Fibroblast of lung (primary cell): ENCODE data around the gene FAF2.

ENCODE experiments used
- EZH2 ChIP-seq: IDR thresholded peaks from 2 replicates; pipeline ENCODE4 v1.5.1; 2012; ENCODE audit warnings: low read length, control low read depth, mild to moderate bottlenecking; ENCODE audit errors: missing control alignments
- TF ChIP-seq, protein P1 (sequence below), 2 donors: IDR thresholded peaks in 1 of 2; conservative IDR thresholded peaks in 1 of 2; 1 replicate in 1 of 2; 2 replicates in 1 of 2; pipeline ENCODE4 v1.5.1; 2011 to 2012; ENCODE audit warnings: low read length in 2 of 2, control low read depth in 1 of 2, inconsistent platforms in 1 of 2, low read depth in 1 of 2, mild to moderate bottlenecking in 1 of 2

- TF ChIP-seq, protein P1, sequence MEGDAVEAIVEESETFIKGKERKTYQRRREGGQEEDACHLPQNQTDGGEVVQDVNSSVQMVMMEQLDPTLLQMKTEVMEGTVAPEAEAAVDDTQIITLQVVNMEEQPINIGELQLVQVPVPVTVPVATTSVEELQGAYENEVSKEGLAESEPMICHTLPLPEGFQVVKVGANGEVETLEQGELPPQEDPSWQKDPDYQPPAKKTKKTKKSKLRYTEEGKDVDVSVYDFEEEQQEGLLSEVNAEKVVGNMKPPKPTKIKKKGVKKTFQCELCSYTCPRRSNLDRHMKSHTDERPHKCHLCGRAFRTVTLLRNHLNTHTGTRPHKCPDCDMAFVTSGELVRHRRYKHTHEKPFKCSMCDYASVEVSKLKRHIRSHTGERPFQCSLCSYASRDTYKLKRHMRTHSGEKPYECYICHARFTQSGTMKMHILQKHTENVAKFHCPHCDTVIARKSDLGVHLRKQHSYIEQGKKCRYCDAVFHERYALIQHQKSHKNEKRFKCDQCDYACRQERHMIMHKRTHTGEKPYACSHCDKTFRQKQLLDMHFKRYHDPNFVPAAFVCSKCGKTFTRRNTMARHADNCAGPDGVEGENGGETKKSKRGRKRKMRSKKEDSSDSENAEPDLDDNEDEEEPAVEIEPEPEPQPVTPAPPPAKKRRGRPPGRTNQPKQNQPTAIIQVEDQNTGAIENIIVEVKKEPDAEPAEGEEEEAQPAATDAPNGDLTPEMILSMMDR (conservative IDR thresholded peaks at IDR 0.05 in 1 of 2, IDR thresholded peaks at IDR 0.05 in 1 of 2; ENCODE audit: low read depth in 1 of 2, low read length in 2 of 2), result no peak
- TF ChIP-seq EZH2, result no peak
Measured at GRCh38 chr5:176533390-176533789, 85.2 kb downstream of the FAF2 start.
